Mesendoderm (in vitro differentiated cells): Measurements from ENCODE around the gene CDC42BPA.

Experiments used
- DNase-seq: peaks from one replicate; pipeline ENCODE4 v3.0.0; 2013
- H2AK5ac ChIP-seq: 2 replicates; pipeline ENCODE4 v1.6.1; 2013; ENCODE audit warnings: low read length, inconsistent platforms
- H2BK120ac ChIP-seq: 2 replicates; pipeline ENCODE4 v1.6.1; 2013; ENCODE audit warnings: low read depth, mild to moderate bottlenecking, low read length, moderate library complexity, mixed read lengths
- H2BK15ac ChIP-seq: replicated peaks from 2 replicates; pipeline ENCODE4 v1.6.1; 2013; ENCODE audit warnings: low read depth, mild to moderate bottlenecking, moderate library complexity
- H2BK5ac ChIP-seq: 2 replicates; pipeline ENCODE4 v1.6.1; 2013; ENCODE audit warnings: low read length, inconsistent platforms
- H3K18ac ChIP-seq: 2 replicates; pipeline ENCODE4 v1.6.1; 2013; ENCODE audit warnings: mild to moderate bottlenecking, low read length, mixed read lengths
- H3K23ac ChIP-seq: one replicate; pipeline ENCODE4 v1.6.1; 2013; ENCODE audit warnings: low read length
- H3K27ac ChIP-seq: 2 replicates; pipeline ENCODE4 v1.5.1; 2013; ENCODE audit warnings: low read depth, mild to moderate bottlenecking, inconsistent platforms, low read length, moderate library complexity
- H3K27me3 ChIP-seq: 2 replicates; pipeline ENCODE4 v1.6.1; 2013; ENCODE audit warnings: low read length, control low read depth, mild to moderate bottlenecking, inconsistent platforms; ENCODE audit not compliant: insufficient read depth, poor library complexity
- H3K36me3 ChIP-seq: 2 replicates; pipeline ENCODE4 v1.6.1; 2013; ENCODE audit warnings: low read length, inconsistent platforms; ENCODE audit not compliant: control insufficient read depth, insufficient read depth
- H3K4ac ChIP-seq: one replicate; pipeline ENCODE4 v1.6.1; 2013; ENCODE audit warnings: low read depth, mild to moderate bottlenecking, low read length, moderate library complexity
- H3K4me1 ChIP-seq: 2 replicates; pipeline ENCODE4 v1.6.1; 2013; ENCODE audit warnings: low read depth, low read length, inconsistent platforms; ENCODE audit not compliant: control insufficient read depth
- H3K4me2 ChIP-seq: 2 replicates; pipeline ENCODE4 v1.6.1; 2013; ENCODE audit warnings: low read length
- H3K4me3 ChIP-seq: 2 replicates; pipeline ENCODE4 v1.5.1; 2013; ENCODE audit warnings: mild to moderate bottlenecking, low read length
- H3K56ac ChIP-seq: one replicate; pipeline ENCODE4 v1.6.1; 2013; ENCODE audit warnings: low read length
- H3K79me1 ChIP-seq: 2 replicates; pipeline ENCODE4 v1.6.1; 2013; ENCODE audit warnings: low read length, inconsistent platforms
- H3K79me2 ChIP-seq: 2 replicates; pipeline ENCODE4 v1.6.1; 2013; ENCODE audit warnings: mild to moderate bottlenecking, low read length; ENCODE audit not compliant: control insufficient read depth, insufficient read depth
- H3K9ac ChIP-seq: 2 replicates; pipeline ENCODE4 v1.6.1; 2013; ENCODE audit warnings: low read length, inconsistent platforms
- H4K5ac ChIP-seq: one replicate; pipeline ENCODE4 v1.6.1; 2013; ENCODE audit warnings: low read length
- H4K8ac ChIP-seq: one replicate; pipeline ENCODE4 v1.6.1; 2013; ENCODE audit warnings: low read depth, mild to moderate bottlenecking, control low read depth, low read length, moderate library complexity
- WGBS: extraction: QIAGEN DNeasy Blood & Tissue Kit; methylation state at CpG from one replicate; pipeline ENCODE4 v1.1.7; 2013; ENCODE audit warnings: low lambda C conversion rate, missing lambda C conversion rate; ENCODE audit not compliant: insufficient coverage; ENCODE audit errors: extremely low coverage; 5-methylcytosine and 5-hydroxymethylcytosine counted together

CDC42BPA gene

GRCh38 chr1:227167276-227168101 is 150.8 kb downstream of the CDC42BPA start:
- no CpG with 5 or more reads among the region's 2 CpGs for WGBS
- Histone ChIP-seq H3K4me1 (no peaks in the 10 kb centered on the region), H3K36me3 (no peaks in the 10 kb centered on the region), H2AK5ac (no peak overlapping the region), H3K4me3 (no peak overlapping the region), H3K4me2 (no peak overlapping the region), H2BK5ac (no peak overlapping the region), H3K18ac (no peak overlapping the region), H4K5ac (no peak overlapping the region), H3K9ac (no peak overlapping the region), H2BK120ac (no peak overlapping the region), H3K23ac (no peak overlapping the region), H3K56ac (no peak overlapping the region), H3K4ac (no peak overlapping the region), H3K27me3 (no peaks in the 10 kb centered on the region), H2BK15ac (no peak overlapping the region), H4K8ac (no peak overlapping the region), H3K27ac (no peak overlapping the region), H3K79me2 (no peaks in the 10 kb centered on the region), H3K79me1 (peaks cover 1% of the 10 kb centered on the region)
- DNase-seq = no peak

GRCh38 chr1:227166559-227166958 is 151.7 kb downstream of the CDC42BPA start:
- H2AK5ac ChIP-seq = no peak overlapping the region
- H3K36me3 ChIP-seq = no peaks in the 10 kb centered on the region
- H3K4me3 ChIP-seq = no peak overlapping the region
- no peak overlapping the region for H3K18ac ChIP-seq
- H2BK5ac ChIP-seq = no peak overlapping the region
- DNase-seq = peak; percentile 33
- no peaks in the 10 kb centered on the region for H3K79me2 ChIP-seq
- no peak overlapping the region for H3K9ac ChIP-seq
- no peak overlapping the region for H3K4ac ChIP-seq
- H3K23ac ChIP-seq = no peak overlapping the region
- no peak overlapping the region for H2BK120ac ChIP-seq
- no CpG with 5 or more reads among the region's 1 CpG for WGBS
- no peak overlapping the region for H3K4me2 ChIP-seq
- H2BK15ac ChIP-seq = no peak overlapping the region
- no peak overlapping the region for H3K56ac ChIP-seq
- peaks cover 1% of the 10 kb centered on the region for H3K79me1 ChIP-seq
- H3K27me3 ChIP-seq = no peaks in the 10 kb centered on the region
- H4K5ac ChIP-seq = no peak overlapping the region
- no peak overlapping the region for H4K8ac ChIP-seq
- H3K27ac ChIP-seq = no peak overlapping the region
- no peaks in the 10 kb centered on the region for H3K4me1 ChIP-seq

GRCh38 chr1:227161470-227161869 is 156.8 kb downstream of the CDC42BPA start:
- no peaks in the 10 kb centered on the region for H3K79me1 ChIP-seq
- WGBS = no CpG with 5 or more reads among the region's 2 CpGs

GRCh38 chr1:227156520-227156919 is 161.8 kb downstream of the CDC42BPA start:
- no peak overlapping the region for H2BK5ac ChIP-seq
- H4K8ac ChIP-seq = no peak overlapping the region
- peaks cover 2% of the 10 kb centered on the region for H3K4me1 ChIP-seq

More at GRCh38 chr1:227161470-227161869, 156.8 kb downstream of the CDC42BPA start:
- no peak overlapping the region for H4K5ac ChIP-seq
- no peak overlapping the region for H3K9ac ChIP-seq
- H3K4me3 ChIP-seq = no peak overlapping the region
- H3K4me2 ChIP-seq = no peak overlapping the region
- H4K8ac ChIP-seq = no peak overlapping the region
- H3K36me3 ChIP-seq = no peaks in the 10 kb centered on the region
- H2BK5ac ChIP-seq = no peak overlapping the region
- no peaks in the 10 kb centered on the region for H3K79me2 ChIP-seq
- no peak overlapping the region for H3K56ac ChIP-seq
- no peaks in the 10 kb centered on the region for H3K27me3 ChIP-seq
- peaks cover 2% of the 10 kb centered on the region for H3K4me1 ChIP-seq
- H3K23ac ChIP-seq = no peak overlapping the region
- DNase-seq = no peak
- no peak overlapping the region for H3K4ac ChIP-seq
- H3K18ac ChIP-seq = no peak overlapping the region
- H2BK120ac ChIP-seq = no peak overlapping the region
- no peak overlapping the region for H2BK15ac ChIP-seq
- H3K27ac ChIP-seq = no peak overlapping the region
- no peak overlapping the region for H2AK5ac ChIP-seq

GRCh38 chr1:227155688-227156087 is 162.6 kb downstream of the CDC42BPA start:
- Histone ChIP-seq H3K36me3 (no peaks in the 10 kb centered on the region), H2BK120ac (no peak overlapping the region), H3K56ac (no peak overlapping the region), H3K79me1 (no peaks in the 10 kb centered on the region), H2AK5ac (no peak overlapping the region), H3K23ac (no peak overlapping the region), H3K4me2 (no peak overlapping the region), H3K4me3 (no peak overlapping the region), H3K27ac (no peak overlapping the region), H3K18ac (no peak overlapping the region), H2BK15ac (no peak overlapping the region), H4K8ac (no peak overlapping the region), H3K4me1 (peaks cover 2% of the 10 kb centered on the region), H2BK5ac (no peak overlapping the region), H3K79me2 (no peaks in the 10 kb centered on the region), H4K5ac (no peak overlapping the region), H3K9ac (no peak overlapping the region), H3K27me3 (no peaks in the 10 kb centered on the region), H3K4ac (no peak overlapping the region)
- DNase-seq = no peak
- 100% methylated on average over 3 of the region's 4 CpGs for WGBS

More at GRCh38 chr1:227156520-227156919, 161.8 kb downstream of the CDC42BPA start:
- no peaks in the 10 kb centered on the region for H3K36me3 ChIP-seq
- H3K4me3 ChIP-seq = no peak overlapping the region
- H2BK120ac ChIP-seq = no peak overlapping the region
- H4K5ac ChIP-seq = no peak overlapping the region
- H3K27me3 ChIP-seq = no peaks in the 10 kb centered on the region
- no peak overlapping the region for H3K4me2 ChIP-seq
- no peak overlapping the region for H3K4ac ChIP-seq
- no peaks in the 10 kb centered on the region for H3K79me2 ChIP-seq
- no peak for DNase-seq
- no peak overlapping the region for H3K18ac ChIP-seq
- no peak overlapping the region for H3K27ac ChIP-seq
- no peak overlapping the region for H2BK15ac ChIP-seq
- H3K23ac ChIP-seq = no peak overlapping the region
- H3K79me1 ChIP-seq = no peaks in the 10 kb centered on the region
- H2AK5ac ChIP-seq = no peak overlapping the region
- no peak overlapping the region for H3K9ac ChIP-seq
- WGBS = no CpG with 5 or more reads among the region's 3 CpGs
- H3K56ac ChIP-seq = no peak overlapping the region

- H3K4me1 ChIP-seq = peaks cover 2% of the 10 kb centered on the region
- H2BK15ac ChIP-seq = no peak overlapping the region
- no peak overlapping the region for H3K56ac ChIP-seq
- no peak overlapping the region for H3K27ac ChIP-seq
- H3K27me3 ChIP-seq = no peaks in the 10 kb centered on the region
- no peak overlapping the region for H2AK5ac ChIP-seq
- H3K79me1 ChIP-seq = no peaks in the 10 kb centered on the region
- no peak overlapping the region for H3K18ac ChIP-seq
- H3K4me2 ChIP-seq = no peak overlapping the region
- no peak overlapping the region for H3K23ac ChIP-seq
- no CpG with 5 or more reads among the region's 2 CpGs for WGBS
- no peak overlapping the region for H4K8ac ChIP-seq
- H3K79me2 ChIP-seq = no peaks in the 10 kb centered on the region
- H3K9ac ChIP-seq = no peak overlapping the region
- H4K5ac ChIP-seq = no peak overlapping the region
- no peak overlapping the region for H3K4ac ChIP-seq
- DNase-seq = no peak
- no peaks in the 10 kb centered on the region for H3K36me3 ChIP-seq
- H2BK5ac ChIP-seq = no peak overlapping the region
- no peak overlapping the region for H3K4me3 ChIP-seq
- H2BK120ac ChIP-seq = no peak overlapping the region
Observed at GRCh38 chr1:227155004-227155403, 163.3 kb downstream of the CDC42BPA start.
